A549 (cell line): ENCODE measurements around the gene PDIA5. TPM values are rescaled to one million over a fixed set of nuclear protein-coding genes. Genes with fewer than 3 reads are reported as not detected.

Source experiments
- ATAC-seq, 2 experiments: fragments of 200-7000 bp in 1 of 2; fragments of >200 bp in 1 of 2; cut with Nextera tagmentation in 1 of 2; cut with Tn5 transposase in 1 of 2; 3 replicates each; pipeline versions ENCODE4 v1.8.0 to v1.9.1; 2018 to 2020; ENCODE audit warnings: mild to moderate bottlenecking in 1 of 2, moderate library complexity in 1 of 2
- CTCF ChIA-PET: fragments of 300-600 bp; sonication (Branson Sonifier 250); formaldehyde crosslinking; extraction: SDS; loops from one replicate; lab custom pipeline; 2021; ENCODE audit warnings: antibody characterized with exemption, inconsistent platforms; lab: Yijun Ruan, JAX
- POLR2A ChIA-PET: fragments of 350-600 bp; formaldehyde crosslinking; extraction: SDS; loops from one replicate; lab custom pipeline; 2021; ENCODE audit warnings: antibody characterized with exemption, inconsistent platforms; lab: Yijun Ruan, JAX
- DNase-seq, 2 experiments: peaks; one replicate each; pipeline versions ENCODE4 v3.0.0 to v3.0.0-alpha.2; 2011 to 2016; ENCODE audit warnings: low read depth in 1 of 2, low spot score in 1 of 2
- FAIRE-seq: peaks from 2 replicates; lab custom pipeline; 2011; peaks lifted over from hg19 to GRCh38; lab: Jason Lieb, UNC
- H3K27ac ChIP-seq, 2 experiments: fragments of >200 bp; sonication (Bioruptor Twin); formaldehyde crosslinking; 3 replicates each; pipeline ENCODE4 v1.5.1; 2016 to 2017
- H3K4me1 ChIP-seq: fragments of >200 bp; sonication (Bioruptor Twin); formaldehyde crosslinking; 3 replicates; pipeline ENCODE4 v1.6.1; 2016
- H3K4me2 ChIP-seq: fragments of >200 bp; sonication (Bioruptor Twin); formaldehyde crosslinking; 3 replicates; pipeline ENCODE4 v1.6.1; 2016
- H3K4me3 ChIP-seq: fragments of >200 bp; sonication (Bioruptor Twin); formaldehyde crosslinking; 3 replicates; pipeline ENCODE4 v1.5.1; 2016
- H3K9me3 ChIP-seq: fragments of >200 bp; sonication (Bioruptor Twin); formaldehyde crosslinking; 3 replicates; pipeline ENCODE4 v1.6.1; 2016
- BHLHE40 ChIP-seq: IDR thresholded peaks from 2 replicates; pipeline ENCODE4 v1.6.1; 2012; ENCODE audit warnings: low read depth, low read length, inconsistent platforms
- CBX8 ChIP-seq: fragments of 200-600 bp; sonication (generic); IDR thresholded peaks from 2 replicates; pipeline ENCODE4 v1.6.1; 2016
- CEBPB ChIP-seq, 2 experiments: fragments of >200 bp in 1 of 2; sonication (Bioruptor Twin) in 1 of 2; formaldehyde crosslinking in 1 of 2; IDR thresholded peaks; 2 replicates each; pipeline ENCODE4 v1.6.1; 2012 to 2016
- EHF ChIP-seq: fragments of 250-450 bp; sonication (Bioruptor Pico); IDR thresholded peaks from 2 replicates; pipeline ENCODE4 v1.5.0; 2020; ENCODE audit warnings: mild to moderate bottlenecking
- EP300 ChIP-seq, 2 experiments: fragments of >200 bp; sonication (Bioruptor Twin); formaldehyde crosslinking; IDR thresholded peaks; 2 replicates in 1 of 2; 3 replicates in 1 of 2; pipeline ENCODE4 v1.6.1; 2016 to 2017
- GATA3 ChIP-seq: IDR thresholded peaks from 2 replicates; pipeline ENCODE4 v1.6.1; 2012; ENCODE audit warnings: borderline replicate concordance
- HEYL ChIP-seq: fragments of 250-450 bp; sonication (Bioruptor Pico); IDR thresholded peaks from 2 replicates; pipeline ENCODE4 v1.8.0; 2021; ENCODE audit warnings: mild to moderate bottlenecking, moderate library complexity
- HOXB13 ChIP-seq: fragments of 250-450 bp; sonication (Bioruptor Pico); IDR thresholded peaks from 2 replicates; pipeline ENCODE4 v1.5.0; 2020; ENCODE audit warnings: low read depth, mild to moderate bottlenecking, moderate library complexity
- JUNB ChIP-seq: fragments of >200 bp; sonication (Bioruptor Twin); formaldehyde crosslinking; IDR thresholded peaks from 2 replicates; pipeline ENCODE4 v1.6.1; 2016
- KDM1A ChIP-seq: fragments of 200-600 bp; sonication (generic); IDR thresholded peaks from 2 replicates; pipeline ENCODE4 v1.6.1; 2016; ENCODE audit warnings: low read depth, mild to moderate bottlenecking
- KDM5A ChIP-seq: fragments of 200-600 bp; sonication (generic); IDR thresholded peaks from 2 replicates; pipeline ENCODE4 v1.6.1; 2016; ENCODE audit warnings: antibody characterized with exemption, mild to moderate bottlenecking
- NR3C1 ChIP-seq: fragments of >200 bp; sonication (Bioruptor Twin); formaldehyde crosslinking; IDR thresholded peaks from 3 replicates; pipeline ENCODE4 v1.6.1; 2017
- RCOR1 ChIP-seq: fragments of 150-350 bp; IDR thresholded peaks from 2 replicates; pipeline ENCODE4 v1.6.1; 2014; ENCODE audit warnings: antibody characterized with exemption, low read length, low read depth
- SREBF2 ChIP-seq: fragments of 450-650 bp; IDR thresholded peaks from 2 replicates; pipeline ENCODE4 v1.6.1; 2014; ENCODE audit warnings: mild to moderate bottlenecking, moderate library complexity
- ZFP36 ChIP-seq: fragments of 450-650 bp; IDR thresholded peaks from 2 replicates; pipeline ENCODE4 v1.6.1; 2014; ENCODE audit warnings: borderline replicate concordance; ENCODE audit not compliant: partially characterized antibody
- ZNF302 ChIP-seq: fragments of 250-450 bp; sonication (Bioruptor Pico); IDR thresholded peaks from 2 replicates; pipeline ENCODE4 v1.9.0; 2021; ENCODE audit warnings: inconsistent platforms, mild to moderate bottlenecking, moderate library complexity
- WGBS: methylation state at CpG from one replicate; pipeline ENCODE4 v1.1.6; 2017; ENCODE audit errors: missing lambda C conversion rate; 5-methylcytosine and 5-hydroxymethylcytosine counted together
- polyA plus RNA-seq, 4 experiments: library from polyadenylated mRNA; depleted of rRNA in 3 of 4; stranded (reverse); fragments of >200 nt; fragmentation: RNase III in 1 of 4; extraction: RNeasy Plus Mini Kit Qiagen cat#74134 plus additional on column Dnase treatment in 1 of 4; gene quantifications; 2 replicates in 3 of 4; 3 replicates in 1 of 4; pipeline ENCODE4 v1.2.3, GENCODE V29; 2011 to 2017
- TF ChIP-seq, protein P1 (sequence below): fragments of 200-600 bp; sonication (generic); IDR thresholded peaks from 2 replicates; pipeline ENCODE4 v1.6.1; 2016; ENCODE audit warnings: antibody characterized with exemption, mild to moderate bottlenecking, moderate library complexity
- TF ChIP-seq, protein P2 (sequence below): IDR thresholded peaks from 2 replicates; pipeline ENCODE4 v1.6.1; 2012
- TF ChIP-seq, protein P3 (sequence below): fragments of >200 bp; sonication (Bioruptor Twin); formaldehyde crosslinking; IDR thresholded peaks from 2 replicates; pipeline ENCODE4 v1.6.1; 2016
- TF ChIP-seq, protein P4 (sequence below): fragments of >200 bp; sonication (Bioruptor Twin); formaldehyde crosslinking; IDR thresholded peaks from 3 replicates; pipeline ENCODE4 v1.5.1; 2016
- TF ChIP-seq, protein P5 (sequence below): IDR thresholded peaks from 2 replicates; pipeline ENCODE4 v1.6.1; 2012; ENCODE audit warnings: low read depth, borderline replicate concordance

The PDIA5 gene
- polyA plus RNA-seq, 2 of the 4 experiments (the other 2 are of a cell fraction) = 17.5 to 28.1 TPM

DNA sequence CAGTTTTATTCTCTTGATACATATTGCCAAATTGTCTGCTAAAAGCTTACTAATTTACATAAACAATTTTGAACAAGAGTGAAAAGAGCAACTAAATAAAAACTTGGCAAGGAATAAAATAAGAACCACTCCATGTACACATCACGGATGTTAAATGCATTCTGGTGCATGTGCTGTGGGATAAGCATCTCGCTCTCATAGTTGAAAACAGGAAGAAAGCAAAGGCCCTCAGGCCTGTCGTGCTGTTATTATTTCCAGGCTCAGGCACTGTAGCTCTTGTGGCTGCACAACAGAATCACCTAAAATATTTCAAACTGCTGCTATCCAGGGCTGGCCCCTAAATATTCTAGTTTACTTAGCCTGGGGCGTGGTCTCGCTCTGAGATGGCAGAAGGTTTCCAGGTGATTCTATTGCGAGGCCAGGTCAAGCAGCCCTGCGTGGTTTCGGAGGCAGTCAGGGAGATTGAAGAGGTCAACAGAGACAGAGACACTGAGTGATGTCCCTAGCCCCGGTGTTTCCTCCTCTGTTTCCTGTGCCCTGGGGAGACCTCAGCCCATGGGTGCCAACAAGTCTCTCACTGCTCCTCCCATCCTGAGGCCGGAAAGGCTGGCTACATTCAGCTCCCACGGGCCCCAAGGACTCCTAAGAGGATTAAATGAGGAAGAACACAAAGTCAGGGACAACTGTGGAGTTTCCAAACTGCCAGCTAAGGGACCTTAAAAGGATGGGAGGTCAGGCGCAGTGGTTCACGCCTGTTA is 18.2 kb upstream of the PDIA5 start:
- CTCF ChIA-PET = interaction anchor here (0.6 to 1.3 kb wide), 3 partner anchors 20 to 179 kb away, joined by 3 read pairs; no protein-coding TSS in a partner anchor
- no peak for DNase-seq
- Histone ChIP-seq H3K4me2 (no peak overlapping the region), H3K4me3 (no peak overlapping the region), H3K9me3 (no peaks in the 10 kb centered on the region), H3K27ac (no peak overlapping the region), H3K4me1 (peaks cover 12% of the 10 kb centered on the region; the same call in 1 of the 3 replicates)
- TF ChIP-seq ZFP36 (no peak), ZNF302 (CRISPR knock-in tag) (no peak), RCOR1 (no peak), SREBF2 (no peak), GATA3 (no peak), HOXB13 (CRISPR knock-in tag) (no peak), KDM5A (no peak), EHF (CRISPR knock-in tag) (no peak), KDM1A (no peak), CEBPB (IDR thresholded peaks at IDR 0.05) (no peak), NR3C1 (no peak), EP300 (IDR thresholded peaks at IDR 0.05) (no peak), HEYL (CRISPR knock-in tag) (no peak)
- TF ChIP-seq, protein P1, sequence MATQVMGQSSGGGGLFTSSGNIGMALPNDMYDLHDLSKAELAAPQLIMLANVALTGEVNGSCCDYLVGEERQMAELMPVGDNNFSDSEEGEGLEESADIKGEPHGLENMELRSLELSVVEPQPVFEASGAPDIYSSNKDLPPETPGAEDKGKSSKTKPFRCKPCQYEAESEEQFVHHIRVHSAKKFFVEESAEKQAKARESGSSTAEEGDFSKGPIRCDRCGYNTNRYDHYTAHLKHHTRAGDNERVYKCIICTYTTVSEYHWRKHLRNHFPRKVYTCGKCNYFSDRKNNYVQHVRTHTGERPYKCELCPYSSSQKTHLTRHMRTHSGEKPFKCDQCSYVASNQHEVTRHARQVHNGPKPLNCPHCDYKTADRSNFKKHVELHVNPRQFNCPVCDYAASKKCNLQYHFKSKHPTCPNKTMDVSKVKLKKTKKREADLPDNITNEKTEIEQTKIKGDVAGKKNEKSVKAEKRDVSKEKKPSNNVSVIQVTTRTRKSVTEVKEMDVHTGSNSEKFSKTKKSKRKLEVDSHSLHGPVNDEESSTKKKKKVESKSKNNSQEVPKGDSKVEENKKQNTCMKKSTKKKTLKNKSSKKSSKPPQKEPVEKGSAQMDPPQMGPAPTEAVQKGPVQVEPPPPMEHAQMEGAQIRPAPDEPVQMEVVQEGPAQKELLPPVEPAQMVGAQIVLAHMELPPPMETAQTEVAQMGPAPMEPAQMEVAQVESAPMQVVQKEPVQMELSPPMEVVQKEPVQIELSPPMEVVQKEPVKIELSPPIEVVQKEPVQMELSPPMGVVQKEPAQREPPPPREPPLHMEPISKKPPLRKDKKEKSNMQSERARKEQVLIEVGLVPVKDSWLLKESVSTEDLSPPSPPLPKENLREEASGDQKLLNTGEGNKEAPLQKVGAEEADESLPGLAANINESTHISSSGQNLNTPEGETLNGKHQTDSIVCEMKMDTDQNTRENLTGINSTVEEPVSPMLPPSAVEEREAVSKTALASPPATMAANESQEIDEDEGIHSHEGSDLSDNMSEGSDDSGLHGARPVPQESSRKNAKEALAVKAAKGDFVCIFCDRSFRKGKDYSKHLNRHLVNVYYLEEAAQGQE = no peak
- TF ChIP-seq, protein P2, sequence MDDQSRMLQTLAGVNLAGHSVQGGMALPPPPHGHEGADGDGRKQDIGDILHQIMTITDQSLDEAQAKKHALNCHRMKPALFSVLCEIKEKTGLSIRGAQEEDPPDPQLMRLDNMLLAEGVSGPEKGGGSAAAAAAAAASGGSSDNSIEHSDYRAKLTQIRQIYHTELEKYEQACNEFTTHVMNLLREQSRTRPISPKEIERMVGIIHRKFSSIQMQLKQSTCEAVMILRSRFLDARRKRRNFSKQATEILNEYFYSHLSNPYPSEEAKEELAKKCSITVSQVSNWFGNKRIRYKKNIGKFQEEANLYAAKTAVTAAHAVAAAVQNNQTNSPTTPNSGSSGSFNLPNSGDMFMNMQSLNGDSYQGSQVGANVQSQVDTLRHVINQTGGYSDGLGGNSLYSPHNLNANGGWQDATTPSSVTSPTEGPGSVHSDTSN = no peak
- TF ChIP-seq, protein P3, sequence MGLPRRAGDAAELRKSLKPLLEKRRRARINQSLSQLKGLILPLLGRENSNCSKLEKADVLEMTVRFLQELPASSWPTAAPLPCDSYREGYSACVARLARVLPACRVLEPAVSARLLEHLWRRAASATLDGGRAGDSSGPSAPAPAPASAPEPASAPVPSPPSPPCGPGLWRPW = no peak
- TF ChIP-seq, protein P4, sequence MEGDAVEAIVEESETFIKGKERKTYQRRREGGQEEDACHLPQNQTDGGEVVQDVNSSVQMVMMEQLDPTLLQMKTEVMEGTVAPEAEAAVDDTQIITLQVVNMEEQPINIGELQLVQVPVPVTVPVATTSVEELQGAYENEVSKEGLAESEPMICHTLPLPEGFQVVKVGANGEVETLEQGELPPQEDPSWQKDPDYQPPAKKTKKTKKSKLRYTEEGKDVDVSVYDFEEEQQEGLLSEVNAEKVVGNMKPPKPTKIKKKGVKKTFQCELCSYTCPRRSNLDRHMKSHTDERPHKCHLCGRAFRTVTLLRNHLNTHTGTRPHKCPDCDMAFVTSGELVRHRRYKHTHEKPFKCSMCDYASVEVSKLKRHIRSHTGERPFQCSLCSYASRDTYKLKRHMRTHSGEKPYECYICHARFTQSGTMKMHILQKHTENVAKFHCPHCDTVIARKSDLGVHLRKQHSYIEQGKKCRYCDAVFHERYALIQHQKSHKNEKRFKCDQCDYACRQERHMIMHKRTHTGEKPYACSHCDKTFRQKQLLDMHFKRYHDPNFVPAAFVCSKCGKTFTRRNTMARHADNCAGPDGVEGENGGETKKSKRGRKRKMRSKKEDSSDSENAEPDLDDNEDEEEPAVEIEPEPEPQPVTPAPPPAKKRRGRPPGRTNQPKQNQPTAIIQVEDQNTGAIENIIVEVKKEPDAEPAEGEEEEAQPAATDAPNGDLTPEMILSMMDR = no peak
- TF ChIP-seq, protein P5, sequence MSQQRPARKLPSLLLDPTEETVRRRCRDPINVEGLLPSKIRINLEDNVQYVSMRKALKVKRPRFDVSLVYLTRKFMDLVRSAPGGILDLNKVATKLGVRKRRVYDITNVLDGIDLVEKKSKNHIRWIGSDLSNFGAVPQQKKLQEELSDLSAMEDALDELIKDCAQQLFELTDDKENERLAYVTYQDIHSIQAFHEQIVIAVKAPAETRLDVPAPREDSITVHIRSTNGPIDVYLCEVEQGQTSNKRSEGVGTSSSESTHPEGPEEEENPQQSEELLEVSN = no peak
- WGBS = 75% methylated on average over 13 of the region's 13 CpGs
- FAIRE-seq = no peak
- POLR2A ChIA-PET = no interaction called here
- ATAC-seq = no peak

DNA sequence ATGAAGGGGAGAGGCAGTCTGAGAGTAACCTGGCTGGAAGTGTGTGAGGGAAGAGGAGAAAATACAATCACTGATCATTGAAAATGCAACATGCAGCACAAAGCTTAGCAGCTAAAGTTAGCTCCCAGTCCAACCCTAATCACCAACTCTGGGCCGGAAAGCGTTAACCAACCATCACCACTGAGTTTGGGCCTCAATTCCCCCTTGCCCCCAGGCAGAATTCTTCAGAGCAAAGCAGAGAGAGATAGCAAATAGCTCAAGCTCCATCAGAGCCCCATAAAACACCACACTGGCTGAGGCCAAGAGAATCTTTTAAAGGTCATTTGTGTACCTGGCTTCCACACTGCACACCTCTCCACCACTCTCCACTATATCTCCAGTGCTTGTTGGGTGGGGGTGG is 16.2 kb upstream of the PDIA5 start:
- DNase-seq (no peak), FAIRE-seq (no peak), ATAC-seq (no peak)
- Histone ChIP-seq H3K4me1 (peaks cover 12% of the 10 kb centered on the region; the same call in 1 of the 3 replicates), H3K27ac (no peak overlapping the region), H3K4me3 (no peak overlapping the region), H3K4me2 (no peak overlapping the region), H3K9me3 (no peaks in the 10 kb centered on the region)
- ChIA-PET POLR2A (no interaction called here), CTCF (interaction anchor here (1.0 to 1.8 kb wide), 3 partner anchors 9 to 22 kb away, joined by 3 to 6 read pairs (median 4); no protein-coding TSS in a partner anchor)
- WGBS = 86% methylated on average over 2 of the region's 2 CpGs
- TF ChIP-seq CBX8 = no peak
- no peak for TF ChIP-seq KDM1A
- no peak for TF ChIP-seq JUNB
- TF ChIP-seq BHLHE40 = no peak
- TF ChIP-seq, protein P4 = no peak
